Mesenchymal stem cell (in vitro differentiated cells and primary cell): ENCODE data around the gene PXDN.

ENCODE experiments used
- DNase-seq: peaks from one replicate; pipeline ENCODE4 v3.0.0-alpha.2; 2013
- H2AFZ ChIP-seq: one replicate; pipeline ENCODE4 v1.6.1; 2013; ENCODE audit warnings: low read depth, mild to moderate bottlenecking, control low read depth, inconsistent platforms, low read length, moderate library complexity
- H2AK5ac ChIP-seq: 2 replicates; pipeline ENCODE4 v1.6.1; 2013; ENCODE audit warnings: low read length, moderate library complexity, mild to moderate bottlenecking, inconsistent platforms; ENCODE audit not compliant: severe bottlenecking
- H2BK120ac ChIP-seq: one replicate; pipeline ENCODE4 v1.6.1; 2013; ENCODE audit warnings: low read depth, mild to moderate bottlenecking, inconsistent platforms, low read length, moderate library complexity
- H2BK12ac ChIP-seq, 2 experiments: one replicate each; pipeline ENCODE4 v1.6.1; 2013; ENCODE audit warnings: inconsistent platforms in 2 of 2, low read length in 2 of 2, mild to moderate bottlenecking in 2 of 2, moderate library complexity in 2 of 2, control low read depth in 1 of 2
- H2BK15ac ChIP-seq: one replicate; pipeline ENCODE4 v1.6.1; 2013; ENCODE audit warnings: mild to moderate bottlenecking, low read depth, inconsistent platforms; ENCODE audit not compliant: poor library complexity, severe bottlenecking
- H2BK5ac ChIP-seq: 2 replicates; pipeline ENCODE4 v1.6.1; 2013; ENCODE audit warnings: low read depth, mild to moderate bottlenecking, low read length, control low read depth, inconsistent platforms; ENCODE audit not compliant: poor library complexity, severe bottlenecking
- H3K14ac ChIP-seq, 2 experiments: one replicate each; pipeline ENCODE4 v1.6.1; 2013; ENCODE audit warnings: inconsistent platforms in 2 of 2, low read length in 2 of 2, control low read depth in 1 of 2, mild to moderate bottlenecking in 1 of 2, moderate library complexity in 1 of 2
- H3K18ac ChIP-seq, 2 experiments: one replicate each; pipeline ENCODE4 v1.6.1; 2013; ENCODE audit warnings: inconsistent platforms in 2 of 2, low read length in 2 of 2, control low read depth in 1 of 2, low read depth in 1 of 2, mild to moderate bottlenecking in 1 of 2
- H3K23ac ChIP-seq, 2 experiments: one replicate each; pipeline ENCODE4 v1.6.1; 2013; ENCODE audit warnings: inconsistent platforms in 2 of 2, low read length in 2 of 2, mild to moderate bottlenecking in 2 of 2, moderate library complexity in 2 of 2, control low read depth in 1 of 2
- H3K27ac ChIP-seq: 2 replicates; pipeline ENCODE4 v1.5.1; 2013; ENCODE audit warnings: mild to moderate bottlenecking, moderate library complexity, low read length, control low read depth, inconsistent platforms; ENCODE audit not compliant: poor library complexity, severe bottlenecking
- H3K27me3 ChIP-seq, 2 experiments: 2 replicates each; pipeline versions ENCODE4 v1.6.1 to v1.7.0; 2013; ENCODE audit warnings: low read length in 2 of 2, mild to moderate bottlenecking in 2 of 2, moderate library complexity in 2 of 2, control low read depth in 1 of 2, inconsistent platforms in 1 of 2; ENCODE audit not compliant: control insufficient read depth in 1 of 2, insufficient read depth in 1 of 2
- H3K36me3 ChIP-seq, 2 experiments: 2 replicates each; pipeline versions ENCODE4 v1.6.1 to v1.7.0; 2013; ENCODE audit warnings: low read length in 2 of 2, control low read depth in 1 of 2, inconsistent platforms in 1 of 2, low read depth in 1 of 2, mild to moderate bottlenecking in 1 of 2; ENCODE audit not compliant: insufficient read depth in 2 of 2, control insufficient read depth in 1 of 2
- H3K4ac ChIP-seq, 2 experiments: one replicate each; pipeline ENCODE4 v1.6.1; 2013; ENCODE audit warnings: inconsistent platforms in 2 of 2, low read length in 2 of 2, mild to moderate bottlenecking in 2 of 2, moderate library complexity in 2 of 2, control low read depth in 1 of 2, low read depth in 1 of 2
- H3K4me1 ChIP-seq: 2 replicates; pipeline ENCODE4 v1.6.1; 2013; ENCODE audit warnings: low read depth, low read length, control low read depth; ENCODE audit not compliant: control insufficient read depth, insufficient read depth
- H3K4me2 ChIP-seq: 2 replicates; pipeline ENCODE4 v1.6.1; 2013; ENCODE audit warnings: low read length, mild to moderate bottlenecking, inconsistent platforms; ENCODE audit not compliant: poor library complexity, severe bottlenecking
- H3K4me3 ChIP-seq, 2 experiments: 2 replicates each; pipeline versions ENCODE4 v1.5.1 to v1.7.0; 2013; ENCODE audit warnings: low read length in 2 of 2, mild to moderate bottlenecking in 2 of 2, control low read depth in 1 of 2, low read depth in 1 of 2; ENCODE audit not compliant: insufficient read depth in 1 of 2
- H3K79me1 ChIP-seq: replicated peaks from 2 replicates; pipeline ENCODE4 v1.6.1; 2013; ENCODE audit warnings: mild to moderate bottlenecking, control low read depth, low read length, inconsistent platforms; ENCODE audit not compliant: poor library complexity, severe bottlenecking
- H3K9ac ChIP-seq: 2 replicates; pipeline ENCODE4 v1.7.0; 2013; ENCODE audit warnings: mild to moderate bottlenecking, low read length, moderate library complexity
- H3K9me3 ChIP-seq: 2 replicates; pipeline ENCODE4 v1.7.0; 2013; ENCODE audit warnings: mild to moderate bottlenecking, low read length; ENCODE audit not compliant: control insufficient read depth
- H4K8ac ChIP-seq: one replicate; pipeline ENCODE4 v1.6.1; 2013; ENCODE audit warnings: inconsistent platforms, mild to moderate bottlenecking, low read length, moderate library complexity
- H4K91ac ChIP-seq: one replicate; pipeline ENCODE4 v1.6.1; 2013; ENCODE audit warnings: mild to moderate bottlenecking, low read length, inconsistent platforms
- WGBS: methylation state at CpG from one replicate; pipeline ENCODE4 v1.1.7; 2013; ENCODE audit warnings: mixed read lengths; 5-methylcytosine and 5-hydroxymethylcytosine counted together

PXDN gene

GRCh38 chr2:1747065-1747941, 3.0 kb upstream of the PXDN start:
- no peak overlapping the region for H2AK5ac ChIP-seq
- H3K27me3 ChIP-seq, result peaks cover 0 to 51% of the 10 kb centered on the region in 2 experiments
- no peak for DNase-seq
- H3K79me1 ChIP-seq, result peaks cover 18% of the 10 kb centered on the region
- WGBS, result 95% methylated on average over 26 of the region's 26 CpGs
- no peak overlapping the region for H3K23ac ChIP-seq
- H3K36me3 ChIP-seq, result peaks cover 0 to 16% of the 10 kb centered on the region in 2 experiments
- H3K4me1 ChIP-seq, result peaks cover 28% of the 10 kb centered on the region
- H4K91ac ChIP-seq, result no peak overlapping the region
- H3K27ac ChIP-seq, result no peak overlapping the region
- H3K9me3 ChIP-seq, result no peaks in the 10 kb centered on the region
- H2BK15ac ChIP-seq, result no peak overlapping the region
- no peak overlapping the region for H2BK5ac ChIP-seq
- H2BK12ac ChIP-seq, result no peak overlapping the region
- H3K14ac ChIP-seq, result no peak overlapping the region
- H3K4ac ChIP-seq, result no peak overlapping the region
- no peak overlapping the region for H2AFZ ChIP-seq
- H3K4me2 ChIP-seq, result no peak overlapping the region
- H4K8ac ChIP-seq, result no peak overlapping the region
- H3K18ac ChIP-seq, result no peak overlapping the region
- H3K4me3 ChIP-seq, result no peak overlapping the region
- H2BK120ac ChIP-seq, result no peak overlapping the region
- H3K9ac ChIP-seq, result no peak overlapping the region

GRCh38 chr2:1746174-1747064, 2.1 kb upstream of the PXDN start:
- no peak for DNase-seq
- Histone ChIP-seq H3K4me1 (peaks cover 25% of the 10 kb centered on the region), H3K9ac (no peak overlapping the region), H3K23ac (peak overlapping the region in 1 of 2 experiments; percentile 23), H3K14ac (peak overlapping the region in 1 of 2 experiments; percentile 44), H3K4me2 (no peak overlapping the region), H4K8ac (no peak overlapping the region), H2AFZ (no peak overlapping the region), H3K36me3 (peaks cover 0 to 20% of the 10 kb centered on the region in 2 experiments), H2AK5ac (no peak overlapping the region), H3K27ac (no peak overlapping the region), H3K18ac (no peak overlapping the region), H2BK5ac (no peak overlapping the region), H3K27me3 (peaks cover 0 to 42% of the 10 kb centered on the region in 2 experiments), H3K79me1 (peaks cover 18% of the 10 kb centered on the region), H2BK12ac (no peak overlapping the region), H3K9me3 (no peaks in the 10 kb centered on the region), H2BK120ac (no peak overlapping the region), H3K4ac (no peak overlapping the region), H3K4me3 (no peak overlapping the region), H2BK15ac (no peak overlapping the region), H4K91ac (peak overlapping the region; percentile 21)
- 92% methylated on average over 9 of the region's 9 CpGs for WGBS

- H2AFZ ChIP-seq, result no peak overlapping the region
- peaks cover 0 to 38% of the 10 kb centered on the region in 2 experiments for H3K27me3 ChIP-seq
- no peaks in the 10 kb centered on the region for H3K9me3 ChIP-seq
- peak overlapping the region; percentile 82 for H3K27ac ChIP-seq
- H3K14ac ChIP-seq, result peak overlapping the region in 1 of 2 experiments; percentile 89
- H2BK15ac ChIP-seq, result no peak overlapping the region
- no peak overlapping the region for H4K91ac ChIP-seq
- peak overlapping the region; percentile 36 for H2AK5ac ChIP-seq
- H3K36me3 ChIP-seq, result peaks cover 0 to 26% of the 10 kb centered on the region in 2 experiments
- H3K4ac ChIP-seq, result peak overlapping the region in 1 of 2 experiments; percentile 38
- H3K79me1 ChIP-seq, result peaks cover 18% of the 10 kb centered on the region
- peak overlapping the region; percentile 71 for H3K4me2 ChIP-seq
- peak overlapping the region in 1 of 2 experiments; percentile 40 for H2BK12ac ChIP-seq
- H3K23ac ChIP-seq, result no peak overlapping the region
- H3K9ac ChIP-seq, result peak overlapping the region; percentile 78
- H3K4me3 ChIP-seq, result peak overlapping the region; percentile 79 to 92
- 88% methylated on average over 20 of the region's 26 CpGs for WGBS
- no peak overlapping the region for H2BK5ac ChIP-seq
- H2BK120ac ChIP-seq, result peak overlapping the region; percentile 42
- no peak overlapping the region for H4K8ac ChIP-seq
- peak overlapping the region; percentile 15 to 46 for H3K18ac ChIP-seq
- no peak for DNase-seq
- peaks cover 26% of the 10 kb centered on the region for H3K4me1 ChIP-seq
These were observed 1.1 kb upstream of the PXDN start for GRCh38 chr2:1745171-1746023.
